GM19240 (cell line): Measurements from ENCODE around the gene PCDHGB2.
"Not testable (repeated sequence)": the region's sequence is repeated elsewhere in the genome, so short reads cannot be mapped to it uniquely, and the experiment has no call there.

ENCODE experiments used
- DNase-seq: peaks from one replicate; pipeline ENCODE4 v3.0.0; 2011; ENCODE audit warnings: low spot score; ENCODE audit not compliant: insufficient read length

The PCDHGB2 gene

GRCh38 chr5:141384471-141385267 is 24.9 kb downstream of the PCDHGB2 start:
- DNase-seq: no peak

GRCh38 chr5:141387557-141388311 is 27.9 kb downstream of the PCDHGB2 start, which contains the start of gene PCDHGB4:
TSS of gene PCDHGB4 (plus strand) at chr5:141387698. CDS start at chr5:141387885, 187 bp downstream.
- not testable (repeated sequence) for DNase-seq

GRCh38 chr5:141388661-141389060 is 28.9 kb downstream of the PCDHGB2 start:
- no peak for DNase-seq

- DNase-seq: no peak
These were observed 29.6 kb downstream of the PCDHGB2 start for GRCh38 chr5:141389153-141390042.

GRCh38 chr5:141392429-141393198 is 32.8 kb downstream of the PCDHGB2 start, which contains the start of gene PCDHGA8:
TSS of gene PCDHGA8 (plus strand) at chr5:141392633. CDS start at chr5:141392814, 181 bp downstream.
- no peak for DNase-seq

GRCh38 chr5:141393267-141393666 is 33.5 kb downstream of the PCDHGB2 start:
- no peak for DNase-seq

- not testable (repeated sequence) for DNase-seq
These were observed 34.8 kb downstream of the PCDHGB2 start for GRCh38 chr5:141394401-141395187.

- not testable (repeated sequence) for DNase-seq
These were observed 38.2 kb downstream of the PCDHGB2 start, which contains the start of gene PCDHGB5 for GRCh38 chr5:141397756-141398551. TSS of gene PCDHGB5 (plus strand) at chr5:141397947. CDS start at chr5:141398128, 181 bp downstream.

- DNase-seq: no peak
These were observed 38.8 kb downstream of the PCDHGB2 start for GRCh38 chr5:141398608-141399007.

- DNase-seq: no peak
These were observed 39.9 kb downstream of the PCDHGB2 start for GRCh38 chr5:141399555-141400258.

GRCh38 chr5:141402553-141403243 is 42.9 kb downstream of the PCDHGB2 start, which contains the start of gene PCDHGA9:
TSS of gene PCDHGA9 (plus strand) at chr5:141402778. CDS start at chr5:141402953, 175 bp downstream.
- no peak for DNase-seq

- no peak for DNase-seq
These were observed 43.6 kb downstream of the PCDHGB2 start for GRCh38 chr5:141403387-141403786.

- DNase-seq: not testable (repeated sequence)
These were observed 48.2 kb downstream of the PCDHGB2 start, which contains the start of gene PCDHGB6 for GRCh38 chr5:141407790-141408505. TSS of gene PCDHGB6 (plus strand) at chr5:141408021. CDS start at chr5:141408203, 182 bp downstream.

- DNase-seq: no peak
These were observed 50.0 kb downstream of the PCDHGB2 start for GRCh38 chr5:141409598-141410306.

GRCh38 chr5:141411575-141411974 is 51.8 kb downstream of the PCDHGB2 start:
- no peak for DNase-seq
